Right lobe of liver (tissue), 4 donors: ENCODE results near the gene SYMPK.

Experiments
- CTCF ChIP-seq, 4 donors: fragments of 200-600 bp in 3 of 4; fragments of 450-650 bp in 1 of 4; IDR thresholded peaks; one replicate each; pipeline versions ENCODE4 v1.5.1 to v1.8.0; 2016 to 2022; ENCODE audit warnings: antibody characterized with exemption in 4 of 4, mild to moderate bottlenecking in 2 of 4
- POLR2A ChIP-seq: fragments of 450-650 bp; IDR thresholded peaks from one replicate; pipeline ENCODE4 v1.6.1; 2017; ENCODE audit warnings: antibody characterized with exemption, mild to moderate bottlenecking
- donor health status: DM: no; HTN: no; CAD: no.
- donor health status: DM: no; HTN: no; CAD: no.
- donor health status: DM: no; HTN: yes; CAD: no.

- no peak for TF ChIP-seq CTCF (IDR thresholded peaks at IDR 0.05)
- TF ChIP-seq POLR2A: peak; percentile 28
Observed at GRCh38 chr19:45863335-45863839, 440 bp upstream of the SYMPK start.
